Adrenal gland (tissue), 5 donors: ENCODE data around the gene EFCAB8.

Source experiments
- CTCF ChIP-seq, 6 experiments: fragments of 450-650 bp in 4 of 6; fragments of 200-600 bp in 2 of 6; sonication (generic) in 1 of 6; IDR thresholded peaks; 1 replicate in 5 of 6; 2 replicates in 1 of 6; pipeline versions ENCODE4 v1.5.1 to v1.8.0; 2016 to 2021; ENCODE audit warnings: antibody characterized with exemption in 6 of 6, mild to moderate bottlenecking in 2 of 6, moderate library complexity in 1 of 6
- POLR2A ChIP-seq, 2 donors: fragments of 450-650 bp; IDR thresholded peaks; one replicate each; pipeline ENCODE4 v1.6.1; 2017; ENCODE audit warnings: antibody characterized with exemption in 2 of 2, mild to moderate bottlenecking in 2 of 2, moderate library complexity in 1 of 2
- donor health status: DM: no; HTN: no; CAD: no.

- TF ChIP-seq CTCF (IDR thresholded peaks at IDR 0.05) (no peak), POLR2A (IDR thresholded peaks at IDR 0.05) (no peak)
Observed at GRCh38 chr20:32845786-32846185, 12.9 kb upstream of the EFCAB8 start.
